ENCODE measurements around the gene LZTS2. TPM values are rescaled to one million over a fixed set of nuclear protein-coding genes. Genes with fewer than 3 reads are reported as not detected.

Gene LZTS2
- total and polyA plus RNA-seq, 2 of the 4 experiments (the other 2 are of a cell fraction): 19.2 to 101 TPM

DNA sequence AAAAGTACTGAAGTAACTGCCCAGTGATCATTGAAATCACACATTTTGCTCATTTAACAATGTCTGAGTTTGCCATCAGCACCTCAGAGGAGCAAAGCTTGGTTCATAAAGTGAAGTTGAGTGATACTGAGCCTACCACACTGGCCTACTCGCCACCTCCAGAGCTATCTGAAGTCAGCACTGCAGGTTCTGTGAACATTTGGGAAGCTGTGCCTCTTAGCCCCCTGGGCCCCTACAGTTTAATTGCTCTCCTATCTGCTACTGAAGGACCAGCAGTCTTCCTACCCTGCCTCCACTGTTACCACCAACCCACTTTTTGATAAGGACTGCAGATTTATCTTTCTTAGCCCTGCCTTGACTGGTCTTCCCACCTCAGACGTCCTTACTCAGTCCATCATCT is 32.3 kb upstream of the LZTS2 start:
- Histone ChIP-seq H3K9me3 (ENCODE audit: control insufficient read depth, insufficient read depth, low read length) (no peaks in the 10 kb centered on the region), H3K79me1 (ENCODE audit: low read depth in 1 of 2, low read length in 2 of 2) (0 out of 4 replicates have a peak, but pooled peaks cover 0 to 5% of the 10 kb centered on the region in 2 experiments), H3K27me3 (ENCODE audit: control insufficient read depth, insufficient read depth, low read length) (no peaks in the 10 kb centered on the region), H4K20me1 (ENCODE audit: insufficient read depth, low read length) (no peaks in the 10 kb centered on the region), H3K9me1 (ENCODE audit: insufficient read depth, low read length) (peaks cover 14% of the 10 kb centered on the region; the same call in 1 of the 2 replicates), H3K56ac (ENCODE audit: extremely low read depth, insufficient read depth, low read length) (no peak overlapping the region), H3K4me3 (ENCODE audit: insufficient read depth, low read depth, low read length) (no peak overlapping the region), H3K4ac (ENCODE audit: low read depth, low read length) (no peak overlapping the region), H3K18ac (ENCODE audit: low read depth, low read length) (no peak overlapping the region), H4K8ac (ENCODE audit: low read depth in 2 of 2, low read length in 2 of 2) (no peak overlapping the region), H2AK5ac (ENCODE audit: low read depth, low read length) (no peak overlapping the region), H3K36me3 (ENCODE audit: control insufficient read depth, insufficient read depth, low read length) (peaks cover 13% of the 10 kb centered on the region), H2BK15ac (ENCODE audit: low read depth, low read length) (no peak overlapping the region), H3K14ac (replicated peaks; ENCODE audit: low read depth, low read length) (no peak overlapping the region), H2BK20ac (ENCODE audit: low read depth, low read length) (no peak overlapping the region), H2BK5ac (ENCODE audit: low read depth, low read length, poor library complexity, severe bottlenecking) (no peak overlapping the region), H3K23ac (ENCODE audit: low read depth, low read length) (no peak overlapping the region), H2AK9ac (replicated peaks; ENCODE audit: low read depth, low read length, poor library complexity) (no peak overlapping the region), H2BK120ac (ENCODE audit: low read depth, low read length) (no peak overlapping the region), H4K91ac (ENCODE audit: insufficient read depth, low read depth, low read length) (no peak overlapping the region), H4K5ac (ENCODE audit: low read depth, low read length) (no peak overlapping the region), H3K27ac (ENCODE audit: insufficient read depth, low read length) (no peak overlapping the region), H3K4me2 (ENCODE audit: low read depth, low read length) (no peak overlapping the region), H3K4me1 (ENCODE audit: control insufficient read depth, insufficient read depth, low read length) (peaks cover 6% of the 10 kb centered on the region), H2AFZ (replicated peaks; ENCODE audit: low read length, poor library complexity) (no peak overlapping the region), H3K9ac (ENCODE audit: low read depth, low read length) (no peak overlapping the region)
- ATAC-seq (ENCODE audit: low read depth) (no peak), DNase-seq (no peak)
- dilution Hi-C loops (cut with HindIII; ENCODE audit: low sequenced_read_pairs, unreplicated experiment): no loop called here
- ChIA-PET CTCF (interaction anchor here (1.3 kb wide), 1 partner anchor 47 kb away, joined by 5 read pairs; no protein-coding TSS in a partner anchor), POLR2A (ENCODE audit: unreplicated experiment) (no interaction called here)
- WGBS, 2 experiments (ENCODE audit: extremely low coverage in 2 of 2, insufficient read length in 1 of 2): 81% methylated on average over 2 of the region's 2 CpGs; no CpG with 5 or more reads in 1 of the 2 experiments
- TF ChIP-seq USF2 (IDR thresholded peaks at IDR 0.05; ENCODE audit: low read depth, low read length): no peak
- no peak for TF ChIP-seq RCOR1 (IDR thresholded peaks at IDR 0.05; ENCODE audit: insufficient replicate concordance, low read length)
- no peak for TF ChIP-seq CEBPB (IDR thresholded peaks at IDR 0.05; ENCODE audit: low read depth, low read length)
- no peak for TF ChIP-seq MAZ (IDR thresholded peaks at IDR 0.05; ENCODE audit: borderline replicate concordance, low read depth, low read length)
- BruUV-seq (replicated peaks): no TSS peak
- intact Hi-C loops (cut with micrococcal nuclease): no loop called here
- in situ Hi-C loops (cut with MboI; ENCODE audit: low sequenced_read_pairs): no loop called here

Measured in IMR-90 (cell line).